H9 (cell line): ENCODE measurements around the gene HNRNPK. TPM values are rescaled to one million over a fixed set of nuclear protein-coding genes. Genes with fewer than 3 reads are reported as not detected.

Experiments used
- DNase-seq: peaks from one replicate; pipeline ENCODE4 v3.0.0-alpha.2; 2017
- H2AFZ ChIP-seq: one replicate; pipeline ENCODE4 v1.6.1; 2013; ENCODE audit warnings: mild to moderate bottlenecking, low read length, control low read depth, moderate library complexity
- H2AK5ac ChIP-seq: 2 replicates; pipeline ENCODE4 v1.6.1; 2013; ENCODE audit warnings: low read length, control low read depth, mixed read lengths; ENCODE audit not compliant: insufficient read length
- H2BK120ac ChIP-seq: one replicate; pipeline ENCODE4 v1.6.1; 2013; ENCODE audit warnings: low read depth, mild to moderate bottlenecking, low read length, control low read depth, inconsistent platforms; ENCODE audit not compliant: poor library complexity, severe bottlenecking
- H2BK12ac ChIP-seq: 2 replicates; pipeline ENCODE4 v1.6.1; 2013; ENCODE audit warnings: low read length, control low read depth, mixed read lengths, low read depth; ENCODE audit not compliant: insufficient read length
- H2BK15ac ChIP-seq: 2 replicates; pipeline ENCODE4 v1.6.1; 2013; ENCODE audit warnings: low read depth, low read length, control low read depth
- H2BK20ac ChIP-seq: one replicate; pipeline ENCODE4 v1.6.1; 2013; ENCODE audit warnings: low read depth, mild to moderate bottlenecking, low read length, control low read depth, inconsistent platforms; ENCODE audit not compliant: poor library complexity, severe bottlenecking
- H2BK5ac ChIP-seq: 2 replicates; pipeline ENCODE4 v1.6.1; 2013; ENCODE audit warnings: low read length, control low read depth, mixed read lengths; ENCODE audit not compliant: insufficient read length
- H3K14ac ChIP-seq: 2 replicates; pipeline ENCODE4 v1.6.1; 2013; ENCODE audit warnings: low read length, control low read depth; ENCODE audit not compliant: insufficient read depth
- H3K18ac ChIP-seq: 2 replicates; pipeline ENCODE4 v1.6.1; 2013; ENCODE audit warnings: low read depth, mild to moderate bottlenecking, mixed read lengths, low read length, control low read depth; ENCODE audit not compliant: insufficient read length
- H3K23ac ChIP-seq: 2 replicates; pipeline ENCODE4 v1.6.1; 2013; ENCODE audit warnings: low read length, control low read depth, mixed read lengths, low read depth; ENCODE audit not compliant: insufficient read length
- H3K23me2 ChIP-seq: 2 replicates; pipeline ENCODE4 v1.6.1; 2013; ENCODE audit warnings: low read depth, mild to moderate bottlenecking, mixed read lengths, low read length, control low read depth; ENCODE audit not compliant: insufficient read length, poor library complexity, severe bottlenecking
- H3K27ac ChIP-seq: 2 replicates; pipeline ENCODE4 v1.5.1; 2013; ENCODE audit warnings: low read length, control low read depth, mixed read lengths, low read depth; ENCODE audit not compliant: insufficient read length
- H3K27me3 ChIP-seq: 2 replicates; pipeline ENCODE4 v1.6.1; 2013; ENCODE audit warnings: low read length, control low read depth, inconsistent platforms; ENCODE audit not compliant: insufficient read depth
- H3K4ac ChIP-seq: 2 replicates; pipeline ENCODE4 v1.6.1; 2013; ENCODE audit warnings: low read depth, mild to moderate bottlenecking, control low read depth, inconsistent platforms, low read length, moderate library complexity
- H3K4me1 ChIP-seq: 2 replicates; pipeline ENCODE4 v1.6.1; 2013; ENCODE audit warnings: low read length, control low read depth, inconsistent platforms; ENCODE audit not compliant: insufficient read depth
- H3K4me2 ChIP-seq: 2 replicates; pipeline ENCODE4 v1.6.1; 2013; ENCODE audit warnings: low read length, control low read depth, mixed read lengths; ENCODE audit not compliant: insufficient read length, insufficient read depth
- H3K56ac ChIP-seq: 2 replicates; pipeline ENCODE4 v1.6.1; 2013; ENCODE audit warnings: low read depth, mild to moderate bottlenecking, mixed read lengths, low read length, control low read depth; ENCODE audit not compliant: insufficient read length
- H3K79me1 ChIP-seq: 2 replicates; pipeline ENCODE4 v1.6.1; 2013; ENCODE audit warnings: low read depth, mild to moderate bottlenecking, moderate library complexity, low read length, control low read depth, inconsistent platforms; ENCODE audit not compliant: insufficient read depth, poor library complexity, severe bottlenecking
- H3K79me2 ChIP-seq: 2 replicates; pipeline ENCODE4 v1.6.1; 2013; ENCODE audit warnings: low read length, control low read depth, inconsistent platforms; ENCODE audit not compliant: insufficient read depth
- H3K9ac ChIP-seq: 2 replicates; pipeline ENCODE4 v1.6.1; 2013; ENCODE audit warnings: low read length, control low read depth, mixed read lengths; ENCODE audit not compliant: insufficient read length; ENCODE audit errors: extremely low read depth
- H3K9me3 ChIP-seq: one replicate; pipeline ENCODE4 v1.6.1; 2013; ENCODE audit warnings: low read depth, low read length, inconsistent platforms; ENCODE audit not compliant: control insufficient read depth
- H3T11ph ChIP-seq: one replicate; pipeline ENCODE4 v1.6.1; 2013; ENCODE audit warnings: mild to moderate bottlenecking, low read length, control low read depth, inconsistent platforms
- H4K20me1 ChIP-seq: one replicate; pipeline ENCODE4 v1.6.1; 2013; ENCODE audit not compliant: control insufficient read depth, insufficient read length, insufficient read depth
- H4K5ac ChIP-seq: 2 replicates; pipeline ENCODE4 v1.6.1; 2013; ENCODE audit warnings: low read depth, mild to moderate bottlenecking, mixed read lengths, low read length, control low read depth; ENCODE audit not compliant: insufficient read length
- H4K8ac ChIP-seq: replicated peaks from 2 replicates; pipeline ENCODE4 v1.6.1; 2013; ENCODE audit warnings: low read length, control low read depth, mixed read lengths, low read depth; ENCODE audit not compliant: insufficient read length
- H4K91ac ChIP-seq: 2 replicates; pipeline ENCODE4 v1.6.1; 2013; ENCODE audit warnings: low read depth, mild to moderate bottlenecking, moderate library complexity, mixed read lengths, low read length, control low read depth; ENCODE audit not compliant: insufficient read length
- H3K27ac Mint-ChIP-seq, 3 experiments: 2 replicates in 2 of 3; 3 replicates in 1 of 3; pipeline ENCODE4 v1.8.0; 2020 to 2021; ENCODE audit warnings: mixed read lengths in 3 of 3, mild to moderate bottlenecking in 1 of 3, moderate library complexity in 1 of 3
- H3K27me3 Mint-ChIP-seq: 2 replicates; pipeline ENCODE4 v1.8.0; 2021; ENCODE audit warnings: low read depth, mild to moderate bottlenecking, moderate library complexity, mixed read lengths
- H3K36me3 Mint-ChIP-seq, 3 experiments: 2 replicates in 2 of 3; 3 replicates in 1 of 3; pipeline ENCODE4 v1.8.0; 2020 to 2021; ENCODE audit warnings: low read depth in 3 of 3, mixed read lengths in 3 of 3; ENCODE audit not compliant: insufficient read depth in 1 of 3
- H3K4me1 Mint-ChIP-seq, 2 experiments: 2 replicates each; pipeline ENCODE4 v1.8.0; 2020; ENCODE audit warnings: mixed read lengths in 2 of 2
- H3K4me3 Mint-ChIP-seq, 2 experiments: 2 replicates in 1 of 2; 3 replicates in 1 of 2; pipeline ENCODE4 v1.8.0; 2020 to 2021; ENCODE audit warnings: mild to moderate bottlenecking in 2 of 2, mixed read lengths in 2 of 2, moderate library complexity in 1 of 2
- H3K9me3 Mint-ChIP-seq, 2 experiments: 2 replicates in 1 of 2; 3 replicates in 1 of 2; pipeline ENCODE4 v1.8.0; 2020; ENCODE audit warnings: mild to moderate bottlenecking in 2 of 2, mixed read lengths in 2 of 2, moderate library complexity in 1 of 2
- CTCF ChIP-seq: fragments of 200-600 bp; sonication (generic); conservative IDR thresholded peaks from 3 replicates; pipeline ENCODE4 v1.8.0; 2021; ENCODE audit warnings: antibody characterized with exemption, mild to moderate bottlenecking
- WGBS: extraction: QIAGEN DNeasy Blood & Tissue Kit; methylation state at CpG from one replicate; pipeline ENCODE4 v1.1.7; 2013; ENCODE audit warnings: missing lambda C conversion rate, low lambda C conversion rate, mixed read lengths; ENCODE audit not compliant: insufficient read length; ENCODE audit errors: extremely low coverage; 5-methylcytosine and 5-hydroxymethylcytosine counted together
- total RNA-seq: library from RNA; stranded (reverse); gene quantifications from 2 replicates; pipeline ENCODE4 v1.2.1, GENCODE V29; 2021

The HNRNPK gene
- total RNA-seq, 1 experiment from 2014 or later, result 790 TPM

- Histone ChIP-seq H2BK12ac (no peak overlapping the region), H3K9me3 (no peaks in the 10 kb centered on the region), H3K4me2 (peak overlapping the region; percentile 97), H2AK5ac (no peak overlapping the region), H3K23ac (no peak overlapping the region), H3T11ph (no peak overlapping the region), H3K4me1 (no peaks in the 10 kb centered on the region), H4K5ac (no peak overlapping the region), H4K91ac (peak overlapping the region; percentile 6), H4K20me1 (peaks cover 4% of the 10 kb centered on the region), H3K56ac (peak overlapping the region; percentile 100), H3K18ac (peak overlapping the region; percentile 98), H4K8ac (no peak overlapping the region), H2BK120ac (peak overlapping the region; percentile 70), H3K79me1 (no peaks in the 10 kb centered on the region), H3K27me3 (no peaks in the 10 kb centered on the region), H2BK15ac (no peak overlapping the region), H3K79me2 (peaks cover 38% of the 10 kb centered on the region; the same call in 1 of the 2 replicates), H3K9ac (peak overlapping the region; percentile 99), H3K23me2 (peaks cover 8% of the 10 kb centered on the region), H2BK5ac (peak overlapping the region; percentile 73), H3K14ac (peak overlapping the region; percentile 99), H3K4ac (peak overlapping the region; percentile 44), H3K27ac (peak overlapping the region; percentile 75), H2AFZ (no peak overlapping the region), H2BK20ac (no peak overlapping the region)
- H3K36me3 Mint-ChIP-seq, result peaks cover 27 to 36% (median 35%) of the 10 kb centered on the region in 3 experiments
- H3K27me3 Mint-ChIP-seq, result peaks cover 4% of the 10 kb centered on the region; the same call in 1 of the 2 replicates
- H3K4me3 Mint-ChIP-seq, result peak overlapping the region; percentile 97
- peaks cover 0 to 3% of the 10 kb centered on the region in 2 experiments; a peak in 1 of 5 replicates for H3K9me3 Mint-ChIP-seq
- no peak for TF ChIP-seq CTCF
- H3K27ac Mint-ChIP-seq, result peak overlapping the region; percentile 78 to 100 (median 91)
- no CpG with 5 or more reads among the region's 29 CpGs for WGBS
- H3K4me1 Mint-ChIP-seq, result peaks cover 28 to 37% of the 10 kb centered on the region in 2 experiments
- DNase-seq, result no peak
Measured at GRCh38 chr9:83981126-83981871, 1.3 kb upstream of the HNRNPK start.
